Measurements from ENCODE around the gene BANK1. TPM values are rescaled to one million over a fixed set of nuclear protein-coding genes. Genes with fewer than 3 reads are reported as not detected.

Gene BANK1
- total RNA-seq, 1 experiment from 2014 or later: 2.2 TPM

DNA sequence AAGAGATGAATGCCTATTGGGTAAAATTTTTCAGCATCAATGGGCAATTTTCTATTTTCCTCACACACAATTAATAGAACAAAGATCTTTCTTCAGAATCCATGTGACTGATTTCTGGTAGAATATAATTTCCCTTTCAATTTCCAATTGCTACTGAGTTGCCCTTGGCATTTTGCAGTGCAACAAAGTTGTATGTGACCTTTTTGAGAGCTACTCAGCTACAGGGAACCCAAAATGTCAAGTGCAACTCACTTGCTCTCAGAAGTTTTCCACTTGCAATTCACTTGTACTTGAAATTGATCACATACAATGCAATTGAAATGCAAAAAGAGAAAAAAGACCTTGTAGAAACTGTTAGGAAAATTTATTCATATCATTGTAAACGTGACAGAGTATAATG is 245.5 kb downstream of the BANK1 start:
- H2AFZ ChIP-seq: no peak overlapping the region
- ChIA-PET CTCF (no interaction called here), POLR2A (ENCODE audit: unreplicated experiment) (no interaction called here)
- no peaks in the 10 kb centered on the region for H3K9me2 ChIP-seq (ENCODE audit: insufficient read depth)
- TF ChIP-seq EZH2 (IDR thresholded peaks at IDR 0.05; ENCODE audit: low read depth): no peak
- TF ChIP-seq, protein P1, sequence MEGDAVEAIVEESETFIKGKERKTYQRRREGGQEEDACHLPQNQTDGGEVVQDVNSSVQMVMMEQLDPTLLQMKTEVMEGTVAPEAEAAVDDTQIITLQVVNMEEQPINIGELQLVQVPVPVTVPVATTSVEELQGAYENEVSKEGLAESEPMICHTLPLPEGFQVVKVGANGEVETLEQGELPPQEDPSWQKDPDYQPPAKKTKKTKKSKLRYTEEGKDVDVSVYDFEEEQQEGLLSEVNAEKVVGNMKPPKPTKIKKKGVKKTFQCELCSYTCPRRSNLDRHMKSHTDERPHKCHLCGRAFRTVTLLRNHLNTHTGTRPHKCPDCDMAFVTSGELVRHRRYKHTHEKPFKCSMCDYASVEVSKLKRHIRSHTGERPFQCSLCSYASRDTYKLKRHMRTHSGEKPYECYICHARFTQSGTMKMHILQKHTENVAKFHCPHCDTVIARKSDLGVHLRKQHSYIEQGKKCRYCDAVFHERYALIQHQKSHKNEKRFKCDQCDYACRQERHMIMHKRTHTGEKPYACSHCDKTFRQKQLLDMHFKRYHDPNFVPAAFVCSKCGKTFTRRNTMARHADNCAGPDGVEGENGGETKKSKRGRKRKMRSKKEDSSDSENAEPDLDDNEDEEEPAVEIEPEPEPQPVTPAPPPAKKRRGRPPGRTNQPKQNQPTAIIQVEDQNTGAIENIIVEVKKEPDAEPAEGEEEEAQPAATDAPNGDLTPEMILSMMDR (conservative IDR thresholded peaks at IDR 0.05): no peak
- no peak overlapping the region for H3K4me3 ChIP-seq
- no peaks in the 10 kb centered on the region for H3K27me3 ChIP-seq (ENCODE audit: insufficient read depth, low read depth)
- no peaks in the 10 kb centered on the region for H3K9me3 ChIP-seq (ENCODE audit: insufficient read depth, low read depth)
- no peak for DNase-seq
- no peaks in the 10 kb centered on the region for H3K4me1 ChIP-seq (replicated peaks; ENCODE audit: insufficient read depth)
- BruUV-seq (replicated peaks): no TSS peak
- no peaks in the 10 kb centered on the region for H3K79me2 ChIP-seq (ENCODE audit: low read depth)
- intact Hi-C loops (cut with micrococcal nuclease; ENCODE audit: unreplicated experiment): no loop called here
- no peaks in the 10 kb centered on the region for H3F3A ChIP-seq (ENCODE audit: insufficient read depth, low read depth)
- no peaks in the 10 kb centered on the region for H4K20me1 ChIP-seq (ENCODE audit: insufficient read depth)
- no peaks in the 10 kb centered on the region for H3K36me3 ChIP-seq (ENCODE audit: low read depth)
- H3K27ac ChIP-seq: no peak overlapping the region
- H3K4me2 ChIP-seq: no peak overlapping the region

DNA sequence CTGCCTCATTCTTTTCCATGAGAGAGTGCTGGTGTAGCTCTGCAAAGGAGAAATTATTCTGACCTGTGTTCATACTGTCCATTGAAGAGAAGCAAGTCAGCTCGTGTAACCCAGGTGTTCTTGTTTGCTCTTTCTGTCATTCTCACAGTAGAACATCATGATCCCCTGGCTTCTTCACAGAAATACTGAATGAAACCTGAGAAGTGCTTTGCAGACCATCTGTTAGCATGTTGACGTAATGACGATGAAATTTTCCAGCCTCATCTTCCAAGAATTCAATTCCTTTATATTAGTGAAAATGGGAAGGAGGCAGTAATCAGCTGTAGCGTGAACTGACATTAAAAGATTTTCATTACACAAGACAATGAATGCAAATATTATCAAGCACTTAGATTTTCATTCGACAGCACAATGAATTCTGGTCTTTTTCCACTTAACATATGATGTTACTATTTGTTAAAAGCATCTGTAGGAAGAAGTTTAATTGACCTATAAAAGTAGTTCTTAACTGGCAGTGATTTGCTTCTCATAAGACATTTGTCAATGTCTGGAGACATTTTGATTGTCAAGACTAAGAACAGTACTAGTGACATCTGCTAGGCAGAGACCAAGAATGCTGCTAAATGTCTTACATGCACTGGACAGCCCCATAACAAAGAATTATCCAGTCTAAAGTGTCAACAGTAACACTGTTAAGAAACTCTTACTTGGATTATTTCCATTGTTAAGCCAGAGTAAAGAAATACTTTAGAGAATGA is 246.3 kb downstream of the BANK1 start:
- H3K9me3 ChIP-seq (ENCODE audit: insufficient read depth, low read depth): no peaks in the 10 kb centered on the region
- no peak overlapping the region for H3K4me2 ChIP-seq
- H2AFZ ChIP-seq: no peak overlapping the region
- no TSS peak for BruUV-seq (replicated peaks)
- H3K27ac ChIP-seq: no peak overlapping the region
- intact Hi-C loops (cut with micrococcal nuclease; ENCODE audit: unreplicated experiment): no loop called here
- no peaks in the 10 kb centered on the region for H3K79me2 ChIP-seq (ENCODE audit: low read depth)
- no peak overlapping the region for H3K4me3 ChIP-seq
- no peaks in the 10 kb centered on the region for H3K36me3 ChIP-seq (ENCODE audit: low read depth)
- H4K20me1 ChIP-seq (ENCODE audit: insufficient read depth): no peaks in the 10 kb centered on the region
- H3K9me2 ChIP-seq (ENCODE audit: insufficient read depth): no peaks in the 10 kb centered on the region
- no peaks in the 10 kb centered on the region for H3K27me3 ChIP-seq (ENCODE audit: insufficient read depth, low read depth)
- ChIA-PET CTCF (no interaction called here), POLR2A (ENCODE audit: unreplicated experiment) (no interaction called here)
- no peak for TF ChIP-seq EZH2 (IDR thresholded peaks at IDR 0.05; ENCODE audit: low read depth)
- TF ChIP-seq, protein P1 (conservative IDR thresholded peaks at IDR 0.05): no peak
- no peak for DNase-seq
- no peaks in the 10 kb centered on the region for H3K4me1 ChIP-seq (replicated peaks; ENCODE audit: insufficient read depth)
- H3F3A ChIP-seq (ENCODE audit: insufficient read depth, low read depth): no peaks in the 10 kb centered on the region

GRCh38 chr4:102037566-102037965 is 247.0 kb downstream of the BANK1 start:
- intact Hi-C loops (cut with micrococcal nuclease; ENCODE audit: unreplicated experiment): no loop called here
- Histone ChIP-seq H4K20me1 (ENCODE audit: insufficient read depth) (no peaks in the 10 kb centered on the region), H3K27me3 (ENCODE audit: insufficient read depth, low read depth) (no peaks in the 10 kb centered on the region), H3K27ac (no peak overlapping the region), H3K4me2 (no peak overlapping the region), H3K9me3 (ENCODE audit: insufficient read depth, low read depth) (no peaks in the 10 kb centered on the region), H3K9me2 (ENCODE audit: insufficient read depth) (no peaks in the 10 kb centered on the region), H3K4me3 (no peak overlapping the region), H3K4me1 (replicated peaks; ENCODE audit: insufficient read depth) (no peaks in the 10 kb centered on the region), H3F3A (ENCODE audit: insufficient read depth, low read depth) (no peaks in the 10 kb centered on the region), H3K36me3 (ENCODE audit: low read depth) (no peaks in the 10 kb centered on the region), H2AFZ (no peak overlapping the region), H3K79me2 (ENCODE audit: low read depth) (no peaks in the 10 kb centered on the region)
- ChIA-PET POLR2A (ENCODE audit: unreplicated experiment) (no interaction called here), CTCF (no interaction called here)
- TF ChIP-seq, protein P1 (conservative IDR thresholded peaks at IDR 0.05): no peak
- no peak for TF ChIP-seq EZH2 (IDR thresholded peaks at IDR 0.05; ENCODE audit: low read depth)
- no peak for DNase-seq
- BruUV-seq (replicated peaks): no TSS peak

Measured in PC-9 (cell line).